HG03342 (cell line): ENCODE data around the gene MOB3A.

Experiments
- ATAC-seq: cut with Tn5 transposase; IDR thresholded peaks from one replicate; pipeline ENCODE4 v1.9.1; 2021; ENCODE audit warnings: mild to moderate bottlenecking, moderate library complexity; ENCODE audit not compliant: unreplicated experiment

Gene MOB3A

DNA sequence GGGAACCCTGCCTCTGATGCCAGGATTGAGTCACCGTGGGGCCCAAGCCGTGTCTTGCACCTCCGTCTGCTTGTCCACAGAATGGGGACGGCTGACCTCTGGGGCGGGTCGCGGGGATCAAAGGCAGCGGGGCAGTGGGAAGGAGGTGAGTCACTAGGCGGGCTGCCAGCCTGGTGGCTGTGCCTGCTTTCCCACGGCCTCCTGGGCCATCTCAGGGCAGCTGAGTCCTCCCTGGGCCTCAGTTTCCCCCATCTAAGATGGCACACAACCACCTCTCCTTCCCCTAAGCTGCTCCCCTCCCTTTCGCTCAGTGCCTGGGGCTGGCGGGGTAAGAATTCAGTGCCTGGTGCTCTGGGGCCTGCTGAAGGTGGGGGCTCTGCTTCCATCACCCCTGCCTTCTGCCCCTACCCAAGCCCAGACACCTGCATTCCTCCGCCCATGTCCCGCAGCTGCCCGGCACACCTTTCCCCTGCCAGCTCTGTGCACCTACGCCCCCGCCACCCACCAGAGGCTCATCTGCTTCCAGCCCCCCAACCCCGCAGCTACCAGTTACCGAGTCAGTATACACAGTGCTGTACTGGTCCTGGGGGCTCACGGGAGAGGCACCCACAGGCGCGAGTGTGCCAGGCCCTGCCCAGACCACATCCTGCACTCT, 48.5 kb downstream of the MOB3A start:
- ATAC-seq, result no peak

- no peak for ATAC-seq
These were observed 49.1 kb downstream of the MOB3A start for GRCh38 chr19:2047076-2047448.

GRCh38 chr19:2046046-2046907, 49.8 kb downstream of the MOB3A start:
- no peak for ATAC-seq

DNA sequence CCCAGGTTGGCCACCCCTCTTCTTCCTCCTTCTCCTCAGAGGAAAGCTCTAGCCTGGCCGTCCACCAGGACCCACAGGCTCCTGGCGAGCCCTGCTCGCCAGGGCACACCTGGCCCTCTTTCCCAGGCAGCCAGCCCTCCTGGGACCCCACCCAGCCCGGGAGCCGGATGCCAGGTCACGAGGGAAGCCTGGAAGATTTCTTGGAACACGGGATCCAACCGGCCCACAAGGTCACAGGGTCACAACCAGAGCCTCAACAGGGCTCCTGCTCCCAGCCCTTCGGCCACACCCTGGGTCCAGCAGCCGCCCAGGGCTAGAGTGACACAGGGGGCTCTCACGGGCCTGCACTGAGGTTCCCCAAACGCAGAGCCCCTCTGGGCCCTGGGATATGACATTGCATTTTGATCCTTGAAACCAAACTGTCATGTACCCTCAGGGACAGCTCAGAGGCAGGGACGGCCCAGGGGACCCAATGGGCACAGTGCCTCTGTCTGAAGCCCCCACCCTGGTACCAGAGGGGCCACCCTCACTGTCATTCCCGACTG, 50.6 kb downstream of the MOB3A start:
- ATAC-seq, result no peak

GRCh38 chr19:2044709-2045500, 51.2 kb downstream of the MOB3A start:
- ATAC-seq, result no peak

DNA sequence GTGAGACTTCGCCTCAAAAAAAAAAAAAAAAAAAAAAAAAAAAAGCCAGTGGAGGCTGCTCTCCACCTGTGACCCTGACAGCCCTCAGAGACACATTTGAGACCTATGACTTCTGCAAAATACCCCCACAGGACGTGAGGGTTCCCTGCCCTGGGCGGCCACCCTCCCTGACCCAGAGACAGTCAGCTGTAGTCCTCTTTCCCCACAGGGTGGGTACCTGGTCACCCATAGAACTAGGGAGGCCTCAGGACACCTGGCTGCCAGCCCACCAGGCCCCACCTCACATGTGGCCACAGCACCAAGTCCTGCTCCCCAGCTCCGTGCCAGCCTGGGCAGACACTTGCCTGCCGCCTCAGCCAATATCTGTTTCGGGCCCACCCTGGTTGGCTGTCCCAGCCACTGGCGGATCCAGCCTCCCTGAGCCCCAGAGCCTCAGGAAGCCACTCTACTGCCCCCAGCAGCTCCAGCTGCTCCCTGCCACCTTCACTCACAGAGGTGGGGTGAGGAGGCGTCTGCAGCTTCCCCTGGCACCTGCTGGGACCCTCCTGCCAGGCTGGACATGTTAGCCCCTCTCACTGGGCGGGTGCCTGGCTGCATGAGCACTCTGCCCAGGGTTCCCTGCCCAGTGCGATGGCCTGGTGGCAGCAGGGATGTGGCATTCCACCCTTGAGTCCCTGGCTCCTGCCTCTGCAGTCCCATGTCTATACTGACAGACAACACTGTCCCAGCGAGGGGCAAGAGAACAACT, 52.0 kb downstream of the MOB3A start:
- no peak for ATAC-seq

DNA sequence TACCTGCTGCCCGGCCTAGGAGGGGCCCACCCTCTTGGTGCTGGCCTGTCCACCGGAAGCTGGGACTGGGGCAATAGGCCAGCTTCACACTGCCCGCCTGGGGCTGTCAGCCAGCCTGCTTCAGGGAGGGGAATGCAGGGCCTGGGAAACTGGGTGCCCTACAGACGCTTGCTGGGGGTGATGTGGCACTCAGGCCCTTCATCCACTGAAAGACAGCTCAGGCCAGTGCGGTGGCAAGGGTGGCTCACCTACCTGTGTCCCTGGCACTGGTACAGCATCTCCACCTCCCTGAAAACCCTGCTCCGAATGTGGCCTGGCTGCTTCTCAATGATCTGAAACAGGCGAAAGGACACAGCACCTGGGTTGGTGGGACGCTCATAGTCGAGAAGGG, 52.9 kb downstream of the MOB3A start:
- no peak for ATAC-seq

DNA sequence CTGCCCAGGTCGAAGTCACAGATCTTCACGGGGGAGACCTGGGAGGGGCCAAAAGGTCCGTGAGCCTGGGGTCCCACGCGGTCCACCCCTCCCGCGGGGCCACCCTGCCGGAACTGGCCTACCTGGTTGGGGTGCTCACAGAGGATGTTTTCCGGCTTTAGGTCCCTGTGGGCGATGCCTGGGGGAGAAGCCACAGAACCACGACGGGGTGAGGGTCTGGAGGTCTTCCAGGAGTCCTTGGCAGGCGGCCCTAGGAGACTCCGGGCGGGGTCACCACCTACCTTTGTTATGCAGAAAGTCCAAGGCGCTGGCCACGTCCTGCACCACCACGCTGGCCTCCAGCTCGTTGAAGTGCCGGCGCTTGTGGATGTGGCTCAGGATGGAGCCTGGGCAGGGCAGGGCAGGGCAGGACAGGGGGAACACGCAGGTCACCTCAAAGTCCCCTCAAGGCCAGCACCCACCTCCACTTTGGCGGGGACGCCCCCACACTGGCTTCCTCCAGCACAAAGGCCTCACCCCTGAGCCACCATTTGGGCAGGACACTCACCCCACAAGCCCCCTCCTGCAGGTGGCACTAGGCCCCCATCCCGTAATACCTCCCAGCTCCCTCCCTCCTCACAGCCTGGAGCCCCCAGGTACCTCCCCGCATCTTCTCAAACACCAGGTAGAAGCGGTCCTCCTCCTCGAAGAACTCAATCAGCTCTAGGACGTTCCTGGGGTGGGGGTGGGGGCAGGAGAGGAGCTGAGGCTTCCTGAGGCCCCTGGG, 53.5 kb downstream of the MOB3A start:
- ATAC-seq, result no peak

DNA sequence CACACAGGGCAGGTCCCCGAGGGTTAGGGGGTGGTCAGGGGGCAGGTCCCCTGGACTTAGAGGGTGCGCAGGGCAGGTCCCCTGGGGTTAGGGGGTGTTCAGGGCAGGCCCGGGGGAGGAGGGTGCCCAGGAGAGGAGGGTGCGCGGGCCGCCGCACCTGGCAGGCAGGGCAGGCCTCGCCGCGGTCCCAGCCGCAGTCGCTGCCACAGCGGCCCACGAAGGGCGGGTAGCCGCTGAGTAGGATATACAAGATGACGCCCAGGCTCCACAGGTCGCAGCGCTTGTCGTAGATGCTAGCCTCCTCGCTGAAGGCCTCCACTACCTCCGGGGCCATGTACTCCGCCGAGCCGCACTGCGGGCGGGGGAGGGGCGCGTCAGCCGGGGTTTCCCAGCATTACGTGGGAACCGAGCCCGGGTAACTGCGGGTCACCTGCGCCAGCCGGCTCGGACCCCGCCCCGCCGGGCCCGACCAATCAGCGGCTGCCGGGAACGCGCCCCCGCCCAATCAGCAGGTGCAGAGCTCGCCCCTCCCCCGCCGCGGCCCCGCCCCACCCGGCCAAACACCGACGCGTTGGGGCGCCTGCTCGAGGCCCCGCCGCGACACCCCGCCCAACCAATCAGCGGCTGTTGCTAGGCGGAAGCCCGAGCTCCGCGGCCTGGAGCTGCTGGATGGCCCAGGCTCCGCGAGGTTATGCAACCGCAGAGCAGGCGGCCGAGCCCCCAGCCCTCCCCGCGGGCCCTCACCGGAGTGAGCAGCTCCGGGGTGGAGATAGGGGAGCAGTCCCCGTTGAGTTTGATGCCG, 54.2 kb downstream of the MOB3A start:
- ATAC-seq, result peak; percentile 66

GRCh38 chr19:2041433-2041682, 54.8 kb downstream of the MOB3A start:
- no peak for ATAC-seq

GRCh38 chr19:2040647-2041432, 55.3 kb downstream of the MOB3A start:
- ATAC-seq, result no peak

- ATAC-seq, result no peak
These were observed 56.0 kb downstream of the MOB3A start for GRCh38 chr19:2039959-2040646.

- no peak for ATAC-seq
These were observed 56.8 kb downstream of the MOB3A start for GRCh38 chr19:2039089-2039958.

GRCh38 chr19:2038284-2039088, 57.6 kb downstream of the MOB3A start:
- ATAC-seq, result no peak

DNA sequence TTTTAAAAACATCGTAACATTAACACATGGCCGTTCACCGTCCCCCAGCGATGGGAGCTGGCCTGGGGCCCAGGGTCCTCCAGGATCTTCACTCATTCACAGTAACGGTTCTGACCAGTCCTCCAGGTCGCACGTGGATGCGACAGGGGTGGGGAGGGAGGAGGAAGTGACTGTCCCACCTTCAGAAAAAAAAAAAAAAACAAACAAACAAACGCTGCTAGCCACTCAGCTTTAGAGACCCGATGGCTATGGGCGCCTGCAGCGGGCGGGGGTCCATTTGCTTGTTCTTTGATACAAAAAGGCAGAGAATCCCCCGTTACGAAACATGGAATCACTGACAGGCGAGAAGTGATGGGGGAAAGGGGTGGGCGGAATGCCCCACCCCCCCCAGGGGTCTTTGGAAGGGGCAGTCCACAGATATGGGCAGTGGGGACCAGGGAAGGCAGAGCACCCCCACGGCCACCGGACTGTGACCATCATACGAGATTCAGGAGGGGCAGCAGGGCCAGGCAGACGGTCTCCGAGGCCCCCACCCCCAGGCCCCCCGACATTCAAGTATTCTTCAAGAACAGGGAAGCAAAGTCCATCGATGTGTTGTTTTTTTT, 58.4 kb downstream of the MOB3A start:
- ATAC-seq, result no peak

- no peak for ATAC-seq
These were observed 59.7 kb downstream of the MOB3A start for GRCh38 chr19:2036424-2036823.
